ENCODE data around the gene SLC35A2. TPM values are rescaled to one million over a fixed set of nuclear protein-coding genes. Genes with fewer than 3 reads are reported as not detected.

The SLC35A2 gene
- total and polyA plus RNA-seq, 4 donors: 16.7 to 41.2 (median 32.0) TPM

DNA sequence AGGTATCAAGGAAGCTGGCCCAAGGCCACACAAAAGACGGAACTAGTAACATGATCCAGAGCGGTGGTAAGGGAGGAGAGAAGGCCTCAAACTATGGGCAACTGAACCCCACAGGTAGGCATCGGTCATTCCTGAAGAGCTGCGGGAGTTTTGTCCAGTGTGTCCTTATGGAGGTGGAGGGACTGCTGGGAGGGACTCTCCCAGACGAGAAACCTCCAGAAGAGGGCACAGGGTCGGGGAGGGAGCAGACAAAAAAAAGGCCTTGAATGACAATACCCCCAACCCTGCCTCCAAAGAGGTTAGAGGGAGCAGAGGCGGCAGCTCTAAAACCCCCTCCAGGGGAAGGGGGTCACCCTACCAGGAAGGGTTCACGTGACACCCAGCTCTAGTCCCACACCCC lies 7.3 kb downstream of the SLC35A2 start:
- peaks cover 0 to 17% (median 6%) of the 10 kb centered on the region in 4 donors for H3K36me3 ChIP-seq (ENCODE audit: control insufficient read depth in 4 of 4, insufficient read depth in 4 of 4, low read length in 4 of 4)
- no peak overlapping the region for H3K27ac ChIP-seq (ENCODE audit: low read depth in 1 of 2, low read length in 1 of 2)
- H3K27me3 ChIP-seq (ENCODE audit: control insufficient read depth in 3 of 3, insufficient read depth in 3 of 3, low read length in 2 of 3): no peaks in the 10 kb centered on the region
- WGBS, 2 donors: 80 to 100% methylated on average over 4 to 8 of the region's 8 CpGs
- no peak overlapping the region for H3K9ac ChIP-seq (ENCODE audit: insufficient read depth in 1 of 2, low read length in 2 of 2)
- no peaks in the 10 kb centered on the region for H3K4me1 ChIP-seq (ENCODE audit: control insufficient read depth in 5 of 5, insufficient read depth in 5 of 5, low read length in 5 of 5)
- TF ChIP-seq, protein P1, sequence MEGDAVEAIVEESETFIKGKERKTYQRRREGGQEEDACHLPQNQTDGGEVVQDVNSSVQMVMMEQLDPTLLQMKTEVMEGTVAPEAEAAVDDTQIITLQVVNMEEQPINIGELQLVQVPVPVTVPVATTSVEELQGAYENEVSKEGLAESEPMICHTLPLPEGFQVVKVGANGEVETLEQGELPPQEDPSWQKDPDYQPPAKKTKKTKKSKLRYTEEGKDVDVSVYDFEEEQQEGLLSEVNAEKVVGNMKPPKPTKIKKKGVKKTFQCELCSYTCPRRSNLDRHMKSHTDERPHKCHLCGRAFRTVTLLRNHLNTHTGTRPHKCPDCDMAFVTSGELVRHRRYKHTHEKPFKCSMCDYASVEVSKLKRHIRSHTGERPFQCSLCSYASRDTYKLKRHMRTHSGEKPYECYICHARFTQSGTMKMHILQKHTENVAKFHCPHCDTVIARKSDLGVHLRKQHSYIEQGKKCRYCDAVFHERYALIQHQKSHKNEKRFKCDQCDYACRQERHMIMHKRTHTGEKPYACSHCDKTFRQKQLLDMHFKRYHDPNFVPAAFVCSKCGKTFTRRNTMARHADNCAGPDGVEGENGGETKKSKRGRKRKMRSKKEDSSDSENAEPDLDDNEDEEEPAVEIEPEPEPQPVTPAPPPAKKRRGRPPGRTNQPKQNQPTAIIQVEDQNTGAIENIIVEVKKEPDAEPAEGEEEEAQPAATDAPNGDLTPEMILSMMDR (IDR thresholded peaks at IDR 0.05; ENCODE audit: control extremely low read depth, extremely low read depth): no peak
- ATAC-seq (ENCODE audit: insufficient read depth, low FRiP score) (no peak), DNase-seq (no peak)
- no peak overlapping the region for H3K4me3 ChIP-seq
- H3K9me3 ChIP-seq (ENCODE audit: control insufficient read depth in 4 of 4, insufficient read depth in 3 of 4, low read length in 3 of 4): no peaks in the 10 kb centered on the region

DNA sequence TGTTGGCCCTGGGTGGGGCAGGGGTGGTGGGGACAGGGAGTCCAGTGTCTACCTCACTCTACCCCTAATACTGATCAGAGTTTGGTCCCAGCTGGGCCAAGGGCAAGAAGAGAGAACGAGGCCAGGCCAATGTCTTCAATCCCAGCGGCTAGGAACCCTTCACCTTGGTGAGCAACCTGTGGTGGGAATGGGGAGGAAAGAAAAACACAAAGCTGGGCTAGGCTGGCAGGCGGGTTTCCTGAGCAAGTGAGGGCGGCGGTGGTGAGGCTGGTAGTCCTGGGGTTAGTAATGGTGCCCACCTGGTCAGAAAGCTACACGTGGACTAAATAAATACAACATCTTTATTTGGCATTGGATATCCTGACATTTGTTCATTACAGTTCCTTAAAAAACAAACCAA lies 8.2 kb downstream of the SLC35A2 start:
- ATAC-seq (ENCODE audit: insufficient read depth, low FRiP score) (no peak), DNase-seq (no peak)
- Histone ChIP-seq H3K36me3 (ENCODE audit: control insufficient read depth in 4 of 4, insufficient read depth in 4 of 4, low read length in 4 of 4) (peaks cover 0 to 17% (median 6%) of the 10 kb centered on the region in 4 donors), H3K4me1 (ENCODE audit: control insufficient read depth in 5 of 5, insufficient read depth in 5 of 5, low read length in 5 of 5) (peaks cover 0 to 2% (median 0%) of the 10 kb centered on the region in 5 donors), H3K4me3 (no peak overlapping the region), H3K27ac (ENCODE audit: low read depth in 1 of 2, low read length in 1 of 2) (no peak overlapping the region), H3K9me3 (ENCODE audit: control insufficient read depth in 4 of 4, insufficient read depth in 3 of 4, low read length in 3 of 4) (no peaks in the 10 kb centered on the region), H3K9ac (ENCODE audit: insufficient read depth in 1 of 2, low read length in 2 of 2) (no peak overlapping the region), H3K27me3 (ENCODE audit: control insufficient read depth in 3 of 3, insufficient read depth in 3 of 3, low read length in 2 of 3) (no peaks in the 10 kb centered on the region)
- TF ChIP-seq, protein P1 (IDR thresholded peaks at IDR 0.05; ENCODE audit: control extremely low read depth, extremely low read depth): no peak
- WGBS, 2 donors: 90 to 98% methylated on average over 6 of the region's 6 CpGs

DNA sequence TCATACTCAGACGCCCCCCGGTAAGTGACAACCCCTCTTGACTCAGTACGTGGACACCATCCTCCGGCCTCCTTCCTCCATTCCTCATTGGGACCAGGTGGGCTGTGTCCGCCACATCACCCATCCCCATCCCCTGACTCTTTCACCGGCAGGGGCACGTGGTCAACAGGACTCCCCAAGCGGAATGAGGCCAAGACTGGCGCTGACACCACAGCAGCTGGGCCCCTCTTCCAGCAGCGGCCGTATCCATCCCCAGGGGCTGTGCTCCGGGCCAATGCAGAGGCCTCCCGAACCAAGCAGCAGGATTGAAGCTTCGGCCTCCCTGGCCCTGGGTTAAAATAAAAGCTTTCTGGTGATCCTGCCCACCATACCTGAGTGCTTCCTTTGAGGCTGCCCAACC lies 8.7 kb downstream of the SLC35A2 start:
- 89 to 97% methylated on average over 12 to 14 of the region's 14 CpGs for WGBS, 2 donors
- DNase-seq: no peak
- H3K9ac ChIP-seq (ENCODE audit: insufficient read depth in 1 of 2, low read length in 2 of 2): no peak overlapping the region

More for the DNA sequence above, 8.7 kb downstream of the SLC35A2 start:
- no peaks in the 10 kb centered on the region for H3K27me3 ChIP-seq (ENCODE audit: control insufficient read depth in 3 of 3, insufficient read depth in 3 of 3, low read length in 2 of 3)
- no peak overlapping the region for H3K27ac ChIP-seq (ENCODE audit: low read depth in 1 of 2, low read length in 1 of 2)
- H3K36me3 ChIP-seq (ENCODE audit: control insufficient read depth in 4 of 4, insufficient read depth in 4 of 4, low read length in 4 of 4): peaks cover 0 to 17% (median 6%) of the 10 kb centered on the region in 4 donors
- H3K4me3 ChIP-seq: no peak overlapping the region
- ATAC-seq (ENCODE audit: insufficient read depth, low FRiP score): no peak
- TF ChIP-seq, protein P1 (IDR thresholded peaks at IDR 0.05; ENCODE audit: control extremely low read depth, extremely low read depth): no peak
- peaks cover 0 to under 1% (median 0%) of the 10 kb centered on the region in 4 donors for H3K9me3 ChIP-seq (ENCODE audit: control insufficient read depth in 4 of 4, insufficient read depth in 3 of 4, low read length in 3 of 4)
- peaks cover 0 to 3% (median 0%) of the 10 kb centered on the region in 5 donors for H3K4me1 ChIP-seq (ENCODE audit: control insufficient read depth in 5 of 5, insufficient read depth in 5 of 5, low read length in 5 of 5)

Measured in lung (tissue), 12 donors.